ENCODE data around the gene COPB2.
"Not testable (repeated sequence)": the region's sequence is repeated elsewhere in the genome, so short reads cannot be mapped to it uniquely, and the experiment has no call there.

COPB2 gene

GRCh38 chr3:139396707-139397106, 7.3 kb upstream of the COPB2 start:
- Mint-ChIP-seq H3K9me3 (ENCODE audit: low read depth) (peaks cover 3% of the 10 kb centered on the region), H3K27me3 (no peaks in the 10 kb centered on the region), H3K4me3 (no peak overlapping the region), H3K27ac (no peak overlapping the region), H3K4me1 (ENCODE audit: low read depth) (peaks cover 1% of the 10 kb centered on the region), H3K36me3 (peaks cover 11% of the 10 kb centered on the region)

- no peak overlapping the region for H3K27ac Mint-ChIP-seq
- H3K36me3 Mint-ChIP-seq: peaks cover under 1% of the 10 kb centered on the region
- H3K4me1 Mint-ChIP-seq (ENCODE audit: low read depth): peaks cover 15% of the 10 kb centered on the region
Measured at GRCh38 chr3:139394116-139394515, 4.7 kb upstream of the COPB2 start.

GRCh38 chr3:139388821-139389551, 461 bp downstream of the COPB2 start:
- no peaks in the 10 kb centered on the region for H3K36me3 Mint-ChIP-seq
- H3K27me3 Mint-ChIP-seq: no peaks in the 10 kb centered on the region
- H3K27ac Mint-ChIP-seq: peak overlapping the region; percentile 96
- H3K4me3 Mint-ChIP-seq: peak overlapping the region; percentile 99
- H3K4me1 Mint-ChIP-seq (ENCODE audit: low read depth): peaks cover 55% of the 10 kb centered on the region
- H3K9me3 Mint-ChIP-seq (ENCODE audit: low read depth): no peaks in the 10 kb centered on the region

More at GRCh38 chr3:139394116-139394515, 4.7 kb upstream of the COPB2 start:
- H3K9me3 Mint-ChIP-seq (ENCODE audit: low read depth): peaks cover under 1% of the 10 kb centered on the region
- no peak overlapping the region for H3K4me3 Mint-ChIP-seq
- no peaks in the 10 kb centered on the region for H3K27me3 Mint-ChIP-seq

GRCh38 chr3:139388077-139388476, 1.4 kb downstream of the COPB2 start:
- Mint-ChIP-seq H3K4me1 (ENCODE audit: low read depth) (peaks cover 59% of the 10 kb centered on the region), H3K36me3 (no peaks in the 10 kb centered on the region), H3K4me3 (peak overlapping the region; percentile 99), H3K9me3 (ENCODE audit: low read depth) (no peaks in the 10 kb centered on the region), H3K27ac (peak overlapping the region; percentile 28), H3K27me3 (no peaks in the 10 kb centered on the region)

GRCh38 chr3:139382291-139382690, 7.2 kb downstream of the COPB2 start:
- H3K27me3 Mint-ChIP-seq; H3K4me3 Mint-ChIP-seq; H3K9me3 Mint-ChIP-seq (ENCODE audit: low read depth); H3K36me3 Mint-ChIP-seq: not testable (repeated sequence)
- peaks cover 55% of the 10 kb centered on the region for H3K4me1 Mint-ChIP-seq (ENCODE audit: low read depth)
- H3K27ac Mint-ChIP-seq: peak overlapping the region; percentile 34

GRCh38 chr3:139380575-139380974, 8.9 kb downstream of the COPB2 start:
- Mint-ChIP-seq H3K9me3 (ENCODE audit: low read depth) (no peaks in the 10 kb centered on the region), H3K27me3 (no peaks in the 10 kb centered on the region), H3K4me3 (no peak overlapping the region), H3K27ac (peak overlapping the region; percentile 22), H3K36me3 (peaks cover 10% of the 10 kb centered on the region), H3K4me1 (ENCODE audit: low read depth) (peaks cover 41% of the 10 kb centered on the region)

GRCh38 chr3:139378587-139379241, 10.7 kb downstream of the COPB2 start:
- H3K36me3 Mint-ChIP-seq: peaks cover 10% of the 10 kb centered on the region
- no peak overlapping the region for H3K4me3 Mint-ChIP-seq
- peaks cover 29% of the 10 kb centered on the region for H3K4me1 Mint-ChIP-seq (ENCODE audit: low read depth)
- no peaks in the 10 kb centered on the region for H3K9me3 Mint-ChIP-seq (ENCODE audit: low read depth)
- no peak overlapping the region for H3K27ac Mint-ChIP-seq
- no peaks in the 10 kb centered on the region for H3K27me3 Mint-ChIP-seq

GRCh38 chr3:139377378-139377777, 12.1 kb downstream of the COPB2 start:
- H3K4me3 Mint-ChIP-seq: no peak overlapping the region
- peaks cover 22% of the 10 kb centered on the region for H3K4me1 Mint-ChIP-seq (ENCODE audit: low read depth)
- no peaks in the 10 kb centered on the region for H3K9me3 Mint-ChIP-seq (ENCODE audit: low read depth)
- no peaks in the 10 kb centered on the region for H3K27me3 Mint-ChIP-seq
- H3K36me3 Mint-ChIP-seq: peaks cover 13% of the 10 kb centered on the region
- peak overlapping the region; percentile 55 for H3K27ac Mint-ChIP-seq

GRCh38 chr3:139374099-139374498, 15.3 kb downstream of the COPB2 start:
- H3K27me3 Mint-ChIP-seq: no peaks in the 10 kb centered on the region
- peaks cover 8% of the 10 kb centered on the region for H3K36me3 Mint-ChIP-seq

GRCh38 chr3:139364549-139364948, 24.9 kb downstream of the COPB2 start:
- H3K27me3 Mint-ChIP-seq: no peaks in the 10 kb centered on the region
- no peak overlapping the region for H3K27ac Mint-ChIP-seq
- peaks cover 5% of the 10 kb centered on the region for H3K4me1 Mint-ChIP-seq (ENCODE audit: low read depth)
- no peaks in the 10 kb centered on the region for H3K9me3 Mint-ChIP-seq (ENCODE audit: low read depth)
- H3K4me3 Mint-ChIP-seq: no peak overlapping the region
- H3K36me3 Mint-ChIP-seq: peaks cover 2% of the 10 kb centered on the region

More at GRCh38 chr3:139374099-139374498, 15.3 kb downstream of the COPB2 start:
- Mint-ChIP-seq H3K4me1 (ENCODE audit: low read depth) (peaks cover 1% of the 10 kb centered on the region), H3K9me3 (ENCODE audit: low read depth) (no peaks in the 10 kb centered on the region), H3K27ac (no peak overlapping the region), H3K4me3 (no peak overlapping the region)

GRCh38 chr3:139361276-139361675, 28.2 kb downstream of the COPB2 start:
- H3K36me3 Mint-ChIP-seq: peaks cover 4% of the 10 kb centered on the region
- H3K9me3 Mint-ChIP-seq (ENCODE audit: low read depth): no peaks in the 10 kb centered on the region
- peaks cover 11% of the 10 kb centered on the region for H3K4me1 Mint-ChIP-seq (ENCODE audit: low read depth)
- H3K4me3 Mint-ChIP-seq: no peak overlapping the region
- H3K27me3 Mint-ChIP-seq: no peaks in the 10 kb centered on the region
- peak overlapping the region; percentile 8 for H3K27ac Mint-ChIP-seq

- no peak overlapping the region for H3K4me3 Mint-ChIP-seq
- peak overlapping the region; percentile 75 for H3K27ac Mint-ChIP-seq
- peaks cover 11% of the 10 kb centered on the region for H3K4me1 Mint-ChIP-seq (ENCODE audit: low read depth)
- H3K36me3 Mint-ChIP-seq: peaks cover 4% of the 10 kb centered on the region
- no peaks in the 10 kb centered on the region for H3K27me3 Mint-ChIP-seq
- H3K9me3 Mint-ChIP-seq (ENCODE audit: low read depth): no peaks in the 10 kb centered on the region
Measured at GRCh38 chr3:139358841-139359562, 30.4 kb downstream of the COPB2 start.

GRCh38 chr3:139357899-139358298, 31.5 kb downstream of the COPB2 start:
- Mint-ChIP-seq H3K9me3 (ENCODE audit: low read depth) (no peaks in the 10 kb centered on the region), H3K4me3 (no peak overlapping the region), H3K36me3 (peaks cover 4% of the 10 kb centered on the region), H3K27ac (peak overlapping the region; percentile 86), H3K27me3 (no peaks in the 10 kb centered on the region), H3K4me1 (ENCODE audit: low read depth) (peaks cover 11% of the 10 kb centered on the region)

GRCh38 chr3:139355891-139356290, 33.6 kb downstream of the COPB2 start:
- Mint-ChIP-seq H3K4me3 (no peak overlapping the region), H3K9me3 (ENCODE audit: low read depth) (no peaks in the 10 kb centered on the region), H3K4me1 (ENCODE audit: low read depth) (peaks cover 11% of the 10 kb centered on the region), H3K27ac (peak overlapping the region; percentile 43), H3K36me3 (peaks cover 4% of the 10 kb centered on the region), H3K27me3 (no peaks in the 10 kb centered on the region)

GRCh38 chr3:139355476-139355875, 34.0 kb downstream of the COPB2 start:
- H3K27ac Mint-ChIP-seq: peak overlapping the region; percentile 43
- H3K27me3 Mint-ChIP-seq: no peaks in the 10 kb centered on the region
- H3K36me3 Mint-ChIP-seq: peaks cover 4% of the 10 kb centered on the region
- H3K4me1 Mint-ChIP-seq (ENCODE audit: low read depth): peaks cover 11% of the 10 kb centered on the region
- no peaks in the 10 kb centered on the region for H3K9me3 Mint-ChIP-seq (ENCODE audit: low read depth)
- no peak overlapping the region for H3K4me3 Mint-ChIP-seq

All from activated naive CD8-positive, alpha-beta T cell (primary cell).